B cell (primary cell): ENCODE measurements around the gene ITGAV.
"Not testable (repeated sequence)": the region's sequence is repeated elsewhere in the genome, so short reads cannot be mapped to it uniquely, and the experiment has no call there.

Source experiments
- CTCF ChIP-seq: fragments of 200-600 bp; IDR thresholded peaks from one replicate; pipeline ENCODE4 v1.8.0; 2022; ENCODE audit warnings: antibody characterized with exemption, mild to moderate bottlenecking
- EZH2 ChIP-seq: IDR thresholded peaks from 2 replicates; pipeline ENCODE4 v1.6.1; 2012; ENCODE audit warnings: borderline replicate concordance, low read depth, mild to moderate bottlenecking, moderate library complexity, low read length; ENCODE audit not compliant: insufficient read depth, poor library complexity, severe bottlenecking

- TF ChIP-seq CTCF, EZH2: not testable (repeated sequence)
Observed at GRCh38 chr2:186569127-186569526, 20.7 kb upstream of the ITGAV start.
